Cardiac fibroblast (primary cell): ENCODE measurements around the gene NKX6-2.

ENCODE experiments used
- DNase-seq, 2 donors: peaks; one replicate each; pipeline versions ENCODE4 v3.0.0 to v3.0.0-alpha.2; 2010; ENCODE audit warnings: low read depth in 2 of 2
- H3K4me3 ChIP-seq, 2 donors: replicated peaks in 1 of 2; 1 replicate in 1 of 2; 2 replicates in 1 of 2; pipeline ENCODE4 v1.5.1; 2011; ENCODE audit warnings: low read depth in 2 of 2, low read length in 2 of 2, mild to moderate bottlenecking in 2 of 2, moderate library complexity in 1 of 2
- CTCF ChIP-seq: IDR thresholded peaks from one replicate; pipeline ENCODE4 v1.5.1; 2011; ENCODE audit warnings: low read depth, mild to moderate bottlenecking, low read length, inconsistent platforms

NKX6-2 gene

GRCh38 chr10:132748135-132748534 lies 37.8 kb downstream of the NKX6-2 start:
- TF ChIP-seq CTCF = no peak
- no peak for DNase-seq
- H3K4me3 ChIP-seq = no peak overlapping the region

GRCh38 chr10:132746801-132747625 lies 38.9 kb downstream of the NKX6-2 start:
- TF ChIP-seq CTCF = no peak
- no peak overlapping the region for H3K4me3 ChIP-seq
- DNase-seq = no peak

- no peak overlapping the region for H3K4me3 ChIP-seq
- DNase-seq = no peak
- no peak for TF ChIP-seq CTCF
Measured at GRCh38 chr10:132746386-132746785, 39.6 kb downstream of the NKX6-2 start.

GRCh38 chr10:132745971-132746370 lies 40.0 kb downstream of the NKX6-2 start:
- no peak for DNase-seq
- H3K4me3 ChIP-seq = no peak overlapping the region
- no peak for TF ChIP-seq CTCF

- no peak overlapping the region for H3K4me3 ChIP-seq
- no peak for DNase-seq
- no peak for TF ChIP-seq CTCF
Measured at GRCh38 chr10:132745511-132745910, 40.4 kb downstream of the NKX6-2 start.

GRCh38 chr10:132744839-132745238 lies 41.1 kb downstream of the NKX6-2 start:
- H3K4me3 ChIP-seq = no peak overlapping the region
- DNase-seq = no peak
- no peak for TF ChIP-seq CTCF
